HUES6 (cell line): ENCODE data around the gene TANGO6.
"Not testable (repeated sequence)": the region's sequence is repeated elsewhere in the genome, so short reads cannot be mapped to it uniquely, and the experiment has no call there.

Experiments
- H3K27ac ChIP-seq: 2 replicates; pipeline ENCODE4 v1.7.0; 2013; ENCODE audit warnings: low read depth, mild to moderate bottlenecking, low read length, inconsistent platforms
- H3K27me3 ChIP-seq: 2 replicates; pipeline ENCODE4 v1.6.1; 2013; ENCODE audit warnings: low read length; ENCODE audit not compliant: control insufficient read depth, insufficient read depth
- H3K36me3 ChIP-seq: 2 replicates; pipeline ENCODE4 v1.6.1; 2013; ENCODE audit warnings: low read length; ENCODE audit not compliant: control insufficient read depth, insufficient read depth
- H3K4me1 ChIP-seq: 2 replicates; pipeline ENCODE4 v1.6.1; 2013; ENCODE audit warnings: low read length; ENCODE audit not compliant: control insufficient read depth, insufficient read depth
- H3K4me3 ChIP-seq: 2 replicates; pipeline ENCODE4 v1.5.1; 2013; ENCODE audit warnings: low read depth, low read length
- H3K9ac ChIP-seq: one replicate; pipeline ENCODE4 v1.6.1; 2013; ENCODE audit warnings: mild to moderate bottlenecking, low read length
- H3K9me3 ChIP-seq: 2 replicates; pipeline ENCODE4 v1.6.1; 2013; ENCODE audit warnings: low read depth, low read length; ENCODE audit not compliant: control insufficient read depth, insufficient read depth

TANGO6 gene

DNA sequence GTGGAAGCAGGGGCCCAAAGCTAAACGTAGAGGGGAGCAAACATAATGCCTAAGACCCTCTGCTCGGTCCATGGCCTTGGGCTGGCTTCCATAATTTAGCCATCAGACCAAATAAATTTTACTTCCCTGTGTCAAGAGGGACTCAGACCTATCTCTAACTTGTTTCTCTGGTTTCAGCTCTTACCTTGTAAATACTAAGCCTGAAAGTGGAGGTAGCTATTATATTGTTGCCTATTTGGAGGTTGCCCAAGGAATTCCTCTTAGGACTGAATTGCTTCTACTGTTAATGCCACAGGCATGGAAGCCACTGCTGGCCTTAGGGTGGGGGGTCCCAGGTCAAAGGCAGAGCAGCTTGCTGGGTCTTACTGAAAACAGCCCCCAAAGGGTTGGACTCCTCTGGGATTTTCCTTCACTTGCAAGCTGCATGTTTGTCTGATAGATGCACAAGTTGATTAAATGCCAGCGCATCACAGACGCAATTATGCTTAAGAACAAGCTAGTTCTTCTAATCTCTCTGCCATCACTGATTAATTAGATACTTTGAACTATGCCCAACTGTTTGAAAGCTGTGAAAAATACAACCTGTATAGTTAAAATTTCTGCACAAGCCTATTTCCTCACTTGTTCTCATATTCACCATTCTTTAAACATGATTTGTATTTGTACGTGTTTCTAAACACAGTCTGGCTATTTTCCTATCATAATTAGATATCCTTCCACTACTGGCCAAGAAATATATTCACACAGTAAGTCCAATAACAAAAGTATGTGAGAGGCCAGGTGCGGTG is 194.2 kb downstream of the TANGO6 start:
- Histone ChIP-seq H3K4me3 (no peak overlapping the region), H3K36me3 (peaks cover 7% of the 10 kb centered on the region), H3K27ac (no peak overlapping the region), H3K27me3 (no peaks in the 10 kb centered on the region), H3K9me3 (peaks cover 8% of the 10 kb centered on the region), H3K4me1 (no peaks in the 10 kb centered on the region), H3K9ac (no peak overlapping the region)

DNA sequence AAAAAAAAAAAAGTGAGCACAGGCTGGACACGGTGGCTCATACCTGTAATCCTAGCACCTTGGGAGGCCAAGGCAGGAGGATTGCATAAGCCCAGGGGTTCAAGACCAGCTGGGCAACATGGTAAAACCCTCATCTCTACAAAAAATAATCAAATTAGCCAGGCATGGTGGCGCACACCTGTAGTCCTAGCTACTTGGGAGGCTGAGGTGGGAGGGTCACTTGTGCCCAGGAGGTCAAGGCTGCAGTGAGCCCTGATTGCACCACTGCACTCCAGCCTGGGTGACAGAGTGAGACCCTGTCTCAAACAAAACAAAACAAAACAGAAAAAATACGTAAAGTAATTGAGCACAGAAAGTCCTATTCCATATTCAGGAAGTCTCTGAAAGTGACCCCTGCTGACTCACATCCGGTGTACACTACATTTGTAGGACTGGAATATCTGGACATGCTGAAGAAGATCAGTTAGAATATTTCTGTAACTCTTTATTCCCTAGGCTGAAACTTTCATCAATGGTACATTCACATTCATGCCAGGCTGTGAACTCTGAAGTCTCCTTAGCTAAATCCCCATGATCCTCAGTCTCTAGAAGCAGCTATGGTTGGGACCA is 196.1 kb downstream of the TANGO6 start:
- no peaks in the 10 kb centered on the region for H3K4me1 ChIP-seq
- no peak overlapping the region for H3K4me3 ChIP-seq
- H3K27me3 ChIP-seq = no peaks in the 10 kb centered on the region
- peaks cover 8% of the 10 kb centered on the region for H3K9me3 ChIP-seq
- peaks cover 7% of the 10 kb centered on the region for H3K36me3 ChIP-seq
- H3K9ac ChIP-seq = no peak overlapping the region
- no peak overlapping the region for H3K27ac ChIP-seq

DNA sequence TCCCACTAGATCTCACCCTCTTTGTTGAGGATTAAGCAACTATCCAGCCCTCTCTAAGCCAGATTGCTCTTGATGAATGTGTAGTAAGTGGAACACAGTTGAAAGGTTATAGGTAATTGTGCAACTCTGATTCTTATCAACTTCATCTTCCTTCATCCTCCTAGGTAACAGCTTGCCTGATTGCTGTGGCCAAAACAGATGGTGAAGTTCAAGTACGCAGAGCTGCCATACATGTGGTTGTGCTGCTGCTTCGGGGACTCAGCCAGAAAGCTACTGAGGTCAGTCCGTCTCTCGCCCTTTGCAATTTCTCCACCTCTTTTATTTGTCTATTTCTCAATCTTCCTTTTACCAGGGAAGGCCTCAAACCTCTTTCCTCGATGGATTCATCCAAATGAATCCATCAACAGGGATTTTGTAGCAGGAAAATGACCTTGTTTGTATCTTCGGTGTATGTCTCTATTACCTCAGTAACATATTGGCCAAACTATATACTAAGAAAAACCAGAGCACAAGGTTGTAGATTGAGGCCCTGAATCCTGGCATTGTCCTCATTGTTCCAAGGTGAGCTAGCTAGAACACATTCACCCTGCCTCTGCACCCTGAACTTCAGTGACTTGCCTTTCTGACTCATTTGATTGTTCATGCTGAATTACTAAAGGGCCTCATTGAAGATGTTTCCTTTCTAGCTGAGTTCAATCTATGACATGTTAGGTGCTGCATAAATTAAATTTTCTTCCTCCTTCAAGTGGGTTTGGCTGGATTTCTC is 197.0 kb downstream of the TANGO6 start:
- Histone ChIP-seq H3K9me3 (peaks cover 8% of the 10 kb centered on the region), H3K27ac (no peak overlapping the region), H3K9ac (no peak overlapping the region), H3K27me3 (no peaks in the 10 kb centered on the region), H3K4me1 (no peaks in the 10 kb centered on the region), H3K36me3 (peaks cover 7% of the 10 kb centered on the region), H3K4me3 (no peak overlapping the region)

DNA sequence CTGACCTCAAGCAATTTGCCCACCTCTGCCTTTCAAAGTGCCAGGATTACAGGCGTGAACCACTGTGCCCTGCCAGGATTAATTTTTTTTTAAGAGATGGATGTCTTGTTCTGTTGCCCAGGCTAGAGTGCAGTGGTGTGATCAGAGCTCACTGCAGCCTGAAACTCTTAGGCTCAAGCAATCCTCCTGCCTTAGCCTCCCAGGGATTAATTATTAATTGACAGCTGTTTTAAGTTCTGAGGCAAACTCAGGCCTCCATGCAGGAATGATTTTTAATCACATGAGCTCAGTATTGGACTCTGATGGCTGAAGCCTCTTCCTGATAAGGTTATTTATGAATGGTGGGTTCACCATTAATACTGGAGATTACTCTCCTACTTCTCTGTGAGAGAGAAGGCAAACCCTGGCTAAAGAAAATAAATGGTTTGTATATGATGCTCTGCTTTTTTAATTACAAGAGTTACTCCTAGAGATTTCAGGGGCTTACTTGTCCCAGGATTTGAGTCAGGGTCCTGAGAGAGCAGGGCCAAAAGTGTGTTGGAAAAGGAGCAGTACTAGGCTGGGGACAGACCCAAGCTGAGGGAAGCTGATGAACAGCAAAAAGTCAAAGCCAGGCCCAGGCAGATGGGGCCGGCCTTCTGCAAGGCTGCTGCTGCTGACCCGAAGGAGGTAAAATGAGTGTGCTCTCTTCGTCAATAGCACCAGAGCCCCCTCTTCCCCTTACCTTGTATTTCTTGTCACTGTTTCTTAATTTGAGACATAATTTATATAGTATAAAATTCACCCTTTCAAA is 205.2 kb downstream of the TANGO6 start:
- Histone ChIP-seq H3K4me3 (no peak overlapping the region), H3K9ac (no peak overlapping the region), H3K4me1 (no peaks in the 10 kb centered on the region), H3K27me3 (no peaks in the 10 kb centered on the region), H3K9me3 (no peaks in the 10 kb centered on the region), H3K36me3 (no peaks in the 10 kb centered on the region), H3K27ac (no peak overlapping the region)

DNA sequence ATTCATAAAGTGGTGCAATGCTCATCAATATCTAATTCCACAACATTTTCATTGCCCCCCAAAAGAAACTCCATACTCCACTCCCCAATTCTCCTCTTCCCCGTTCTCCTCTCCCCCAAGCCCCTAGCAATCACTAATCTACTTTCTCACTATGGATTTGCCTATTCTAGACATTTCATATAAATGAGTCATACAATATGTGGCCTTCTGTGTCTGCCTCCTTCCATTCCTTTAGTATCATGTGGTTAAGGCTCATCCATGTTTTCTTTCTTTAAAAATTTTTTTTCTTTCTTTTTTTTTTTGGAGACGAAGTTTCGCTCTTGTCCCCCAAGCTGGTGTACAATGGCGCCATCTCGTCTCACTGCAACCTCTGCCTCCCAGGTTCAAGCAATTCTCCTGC is 205.8 kb downstream of the TANGO6 start:
- Histone ChIP-seq H3K4me3 (no peak overlapping the region), H3K36me3 (no peaks in the 10 kb centered on the region), H3K27ac (no peak overlapping the region), H3K9me3 (no peaks in the 10 kb centered on the region), H3K27me3 (no peaks in the 10 kb centered on the region), H3K4me1 (no peaks in the 10 kb centered on the region), H3K9ac (no peak overlapping the region)

DNA sequence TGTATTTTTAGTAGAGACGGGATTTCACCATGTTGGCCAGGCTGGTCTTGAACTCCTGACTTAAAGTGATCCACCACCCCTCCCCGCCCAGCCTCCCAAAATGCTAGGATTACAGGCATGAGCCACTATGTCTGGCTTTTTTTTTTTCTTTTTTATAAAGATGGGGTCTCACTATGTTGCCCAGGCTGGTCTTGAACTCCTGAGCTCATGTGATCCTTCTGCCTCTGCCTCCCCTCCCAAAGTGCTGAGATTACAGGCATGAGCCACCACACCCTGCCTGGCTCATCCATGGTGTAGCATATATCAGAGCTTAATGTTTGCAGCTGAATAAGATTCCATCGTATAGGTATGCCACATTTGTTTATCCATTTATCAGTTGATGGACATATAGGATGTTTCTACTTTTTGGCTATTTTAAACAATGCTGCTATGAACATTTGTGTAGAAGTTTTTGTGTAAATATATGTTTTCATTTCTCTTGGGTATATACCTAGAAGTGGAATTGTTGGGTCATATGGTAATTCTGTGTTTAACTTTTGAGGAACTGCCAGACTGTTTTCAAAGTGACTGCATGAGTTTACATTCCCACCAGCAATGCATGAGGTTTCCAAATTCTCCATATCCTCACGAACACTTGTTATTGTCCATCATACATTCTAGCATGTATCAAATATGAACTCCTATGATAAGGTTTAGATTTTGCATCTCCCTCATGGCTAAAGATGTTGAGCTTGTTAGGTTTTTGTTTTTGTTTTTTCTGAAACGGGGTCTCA is 206.5 kb downstream of the TANGO6 start:
- H3K4me1 ChIP-seq = no peaks in the 10 kb centered on the region
- H3K4me3 ChIP-seq = no peak overlapping the region
- no peaks in the 10 kb centered on the region for H3K9me3 ChIP-seq
- no peaks in the 10 kb centered on the region for H3K36me3 ChIP-seq
- no peak overlapping the region for H3K9ac ChIP-seq
- no peak overlapping the region for H3K27ac ChIP-seq
- H3K27me3 ChIP-seq = no peaks in the 10 kb centered on the region

DNA sequence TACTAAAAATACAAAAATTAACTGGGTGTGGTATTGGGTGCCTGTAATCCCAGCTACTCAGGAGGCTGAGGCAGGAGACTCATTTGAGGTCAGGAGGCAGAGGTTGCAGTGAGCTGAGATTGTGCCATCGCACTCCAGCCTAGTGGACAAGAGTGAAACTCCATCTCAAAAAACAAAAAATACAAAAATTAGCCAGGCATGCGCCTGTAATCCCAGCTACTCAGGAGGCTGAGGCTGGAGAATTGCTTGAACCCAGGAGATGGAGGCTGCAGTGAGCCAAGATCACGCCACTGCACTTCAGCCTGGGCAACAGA is 208.1 kb downstream of the TANGO6 start:
- H3K36me3 ChIP-seq, H3K4me3 ChIP-seq: not testable (repeated sequence)

DNA sequence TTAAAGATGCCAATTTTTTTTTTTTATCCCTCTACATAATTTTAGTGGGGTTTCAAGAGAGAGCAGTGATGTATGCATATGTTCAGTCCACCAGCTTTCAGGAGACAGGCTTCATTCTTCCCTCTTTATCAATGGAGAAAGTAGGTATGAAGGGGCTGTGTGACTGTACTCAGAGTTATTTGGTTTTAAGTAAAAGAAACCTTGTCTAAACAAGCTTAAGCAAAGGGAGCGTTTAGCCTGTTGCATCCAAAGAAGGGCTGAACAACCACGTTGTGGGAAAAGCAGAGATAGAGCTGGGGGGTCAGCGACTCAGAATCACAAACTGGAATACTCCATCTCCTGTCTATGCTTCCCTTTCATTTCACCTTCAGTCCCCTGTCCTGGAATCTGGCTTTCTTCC is 211.7 kb downstream of the TANGO6 start:
- H3K9ac ChIP-seq = no peak overlapping the region
- H3K9me3 ChIP-seq = no peaks in the 10 kb centered on the region
- H3K36me3 ChIP-seq = no peaks in the 10 kb centered on the region
- peaks cover 7% of the 10 kb centered on the region for H3K4me1 ChIP-seq
- H3K27ac ChIP-seq = no peak overlapping the region
- no peaks in the 10 kb centered on the region for H3K27me3 ChIP-seq
- H3K4me3 ChIP-seq = no peak overlapping the region

More for the DNA sequence above, 208.1 kb downstream of the TANGO6 start:
- H3K9ac ChIP-seq, H3K27me3 ChIP-seq, H3K27ac ChIP-seq, H3K4me1 ChIP-seq, H3K9me3 ChIP-seq: not testable (repeated sequence)

DNA sequence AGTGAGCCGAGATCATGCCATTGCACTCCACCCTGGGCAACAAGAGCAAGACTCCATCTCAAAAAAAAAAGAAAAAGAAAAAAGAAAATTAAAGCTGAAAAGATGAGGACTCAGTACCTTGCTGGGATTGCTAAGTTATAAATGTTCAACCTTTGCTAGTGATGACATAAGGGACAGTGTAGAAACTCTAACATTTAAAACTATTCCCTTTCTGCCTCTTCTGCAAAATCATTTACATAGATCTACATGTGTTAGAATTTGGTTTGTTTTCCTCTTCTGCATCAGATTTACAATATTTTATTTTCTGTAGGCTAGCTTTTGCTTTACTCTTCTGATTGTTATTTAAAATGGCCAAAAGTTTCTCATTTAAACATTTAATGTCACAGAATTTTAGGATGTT is 212.6 kb downstream of the TANGO6 start:
- H3K9me3 ChIP-seq = no peaks in the 10 kb centered on the region
- peaks cover 7% of the 10 kb centered on the region for H3K4me1 ChIP-seq
- no peaks in the 10 kb centered on the region for H3K27me3 ChIP-seq
- no peak overlapping the region for H3K9ac ChIP-seq
- no peak overlapping the region for H3K27ac ChIP-seq
- H3K4me3 ChIP-seq = no peak overlapping the region
- no peaks in the 10 kb centered on the region for H3K36me3 ChIP-seq

DNA sequence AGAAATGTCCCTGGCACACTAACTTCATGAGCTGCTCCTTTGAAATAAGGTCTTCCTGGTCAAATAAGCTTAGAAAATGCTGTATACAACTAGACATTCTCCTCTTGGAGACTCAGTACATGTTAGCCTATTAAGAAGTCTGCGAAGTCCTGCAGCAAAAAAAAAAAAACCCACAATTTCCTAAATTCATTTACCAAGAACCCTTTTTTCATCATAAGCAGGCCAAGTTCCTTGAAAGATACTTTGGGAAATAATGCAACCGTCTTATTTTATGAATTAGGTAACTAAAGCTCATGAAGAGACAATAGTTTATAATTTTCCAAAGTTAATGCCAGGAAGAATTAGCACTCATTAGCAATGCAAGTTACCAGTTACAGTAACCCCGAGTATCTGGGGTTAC is 213.1 kb downstream of the TANGO6 start:
- Histone ChIP-seq H3K4me1 (peaks cover 7% of the 10 kb centered on the region), H3K27me3 (no peaks in the 10 kb centered on the region), H3K4me3 (no peak overlapping the region), H3K9me3 (no peaks in the 10 kb centered on the region), H3K36me3 (no peaks in the 10 kb centered on the region), H3K27ac (no peak overlapping the region), H3K9ac (no peak overlapping the region)
